HCT116 (cell line): ENCODE results near the gene MFAP2. TPM values are rescaled to one million over a fixed set of nuclear protein-coding genes. Genes with fewer than 3 reads are reported as not detected.

Experiments
- ATAC-seq: fragments of 200-7000 bp; cut with Tn5 transposase; 2 replicates; pipeline ENCODE4 v1.9.1; 2020; ENCODE audit warnings: mild to moderate bottlenecking, moderate library complexity
- BruUV-seq: library from RNA; stranded (reverse); fragments of 400-500 nt; replicated peaks from 2 replicates; lab custom pipeline; 2021; lab: Mats Ljungman, UMichigan
- CTCF ChIA-PET: fragments of 300-600 bp; sonication (Branson Sonifier 250); formaldehyde crosslinking; loops from one replicate; lab custom pipeline; 2021; ENCODE audit warnings: antibody characterized with exemption; lab: Charles Lee
- POLR2A ChIA-PET: fragments of 300-600, 350-600 bp; sonication (Branson Sonifier 250); formaldehyde crosslinking; loops from one replicate; lab custom pipeline; 2021; ENCODE audit warnings: antibody characterized with exemption; lab: Charles Lee
- RAD21 ChIA-PET, 2 experiments: fragments of 300-600 bp; sonication (Branson Sonifier 250); formaldehyde crosslinking; loops; one replicate each; lab custom pipeline; 2023; ENCODE audit warnings: low total read pairs in 2 of 2; ENCODE audit not compliant: uncharacterized antibody in 2 of 2, unreplicated experiment in 2 of 2, low non-redundant PET in 1 of 2; lab: Charles Lee
- DNase-seq: peaks from one replicate; pipeline ENCODE4 v3.0.0-alpha.2; 2010; ENCODE audit warnings: low read depth, low spot score
- H2AFZ ChIP-seq: fragments of 200-600 bp; shearing (Covaris generic), sonication (generic); 2 replicates; pipeline ENCODE4 v1.6.1; 2017; ENCODE audit warnings: low read depth, mixed run types, mixed read lengths, antibody characterized with exemption, low read length; ENCODE audit not compliant: poor library complexity, severe bottlenecking
- H3K27ac ChIP-seq: 2 replicates; pipeline ENCODE4 v1.5.1; 2012; ENCODE audit warnings: low read depth, low read length
- H3K27me3 ChIP-seq: fragments of 200-600 bp; sonication (generic); 2 replicates; pipeline ENCODE4 v1.6.1; 2016; ENCODE audit warnings: mixed run types, low read length, mixed read lengths; ENCODE audit not compliant: insufficient read depth
- H3K36me3 ChIP-seq, 2 experiments: fragments of 200-500 bp in 1 of 2; fragments of 200-600 bp in 1 of 2; sonication (Bioruptor generic) in 1 of 2; sonication (generic) in 1 of 2; 2 replicates each; pipeline versions ENCODE4 v1.5.1 to v1.6.1; 2014 to 2016; ENCODE audit warnings: low read length in 2 of 2, inconsistent platforms in 1 of 2, mixed read lengths in 1 of 2, mixed run types in 1 of 2; ENCODE audit not compliant: insufficient read depth in 2 of 2, control insufficient read depth in 1 of 2
- H3K4me1 ChIP-seq, 2 experiments: fragments of 200-600 bp in 1 of 2; sonication (generic) in 1 of 2; 2 replicates each; pipeline versions ENCODE4 v1.5.1 to v1.6.1; 2012 to 2017; ENCODE audit warnings: low read length in 2 of 2, inconsistent platforms in 1 of 2, mild to moderate bottlenecking in 1 of 2, mixed read lengths in 1 of 2, mixed run types in 1 of 2, moderate library complexity in 1 of 2; ENCODE audit not compliant: insufficient read depth in 2 of 2, control insufficient read depth in 1 of 2
- H3K4me2 ChIP-seq: fragments of 200-600 bp; sonication (generic); 2 replicates; pipeline ENCODE4 v1.6.1; 2017; ENCODE audit warnings: mixed run types, low read length, mixed read lengths
- H3K4me3 ChIP-seq, 2 experiments: fragments of 200-600 bp in 1 of 2; sonication (generic) in 1 of 2; replicated peaks in 1 of 2; 2 replicates each; pipeline ENCODE4 v1.5.1; 2011 to 2016; ENCODE audit warnings: low read length in 2 of 2, control low read depth in 1 of 2, low read depth in 1 of 2, mild to moderate bottlenecking in 1 of 2, mixed read lengths in 1 of 2, mixed run types in 1 of 2
- H3K79me2 ChIP-seq: fragments of 200-600 bp; sonication (generic); 2 replicates; pipeline ENCODE4 v1.6.1; 2017; ENCODE audit warnings: mild to moderate bottlenecking, mixed run types, low read length, moderate library complexity, mixed read lengths; ENCODE audit not compliant: insufficient read depth
- H3K9ac ChIP-seq: fragments of 200-600 bp; sonication (generic); 2 replicates; pipeline ENCODE4 v1.6.1; 2016; ENCODE audit warnings: low read length, mixed read lengths
- H3K9me2 ChIP-seq: fragments of 200-600 bp; sonication (generic), shearing (Covaris generic); 2 replicates; pipeline ENCODE4 v1.6.1; 2017; ENCODE audit warnings: mixed run types, mild to moderate bottlenecking, moderate library complexity; ENCODE audit not compliant: insufficient read depth
- H3K9me3 ChIP-seq, 2 experiments: fragments of 200-500 bp in 1 of 2; fragments of 200-600 bp in 1 of 2; sonication (Bioruptor generic) in 1 of 2; sonication (generic) in 1 of 2; 2 replicates each; pipeline ENCODE4 v1.6.1; 2014 to 2017; ENCODE audit warnings: low read length in 2 of 2, mixed read lengths in 2 of 2, inconsistent platforms in 1 of 2, low read depth in 1 of 2, mild to moderate bottlenecking in 1 of 2, mixed run types in 1 of 2, moderate library complexity in 1 of 2; ENCODE audit not compliant: control insufficient read depth in 1 of 2, insufficient read depth in 1 of 2
- H4K20me1 ChIP-seq: fragments of 200-600 bp; sonication (generic), shearing (Covaris generic); 2 replicates; pipeline ENCODE4 v1.6.1; 2017; ENCODE audit warnings: mixed run types, mild to moderate bottlenecking, moderate library complexity; ENCODE audit not compliant: insufficient read depth
- CTCF ChIP-seq, 3 experiments: fragments of 200-600 bp in 1 of 3; sonication (generic) in 1 of 3; IDR thresholded peaks in 2 of 3; conservative IDR thresholded peaks in 1 of 3; 2 replicates each; pipeline ENCODE4 v1.5.1; 2012 to 2017; ENCODE audit warnings: low read depth in 2 of 3, low read length in 2 of 3, antibody characterized with exemption in 1 of 3, borderline replicate concordance in 1 of 3, control low read depth in 1 of 3, mild to moderate bottlenecking in 1 of 3, mixed read lengths in 1 of 3, mixed run types in 1 of 3, moderate library complexity in 1 of 3; ENCODE audit not compliant: insufficient read depth in 1 of 3
- REST ChIP-seq: IDR thresholded peaks from 2 replicates; pipeline ENCODE4 v1.6.1; 2012; ENCODE audit warnings: low read depth
- SP1 ChIP-seq: IDR thresholded peaks from 2 replicates; pipeline ENCODE4 v1.6.1; 2012; ENCODE audit warnings: low read depth
- intact Hi-C: fragments of 100-400 bp; cut with micrococcal nuclease; formaldehyde crosslinking; loops from 2 replicates; pipeline ENCODE4 v1.10.0; 2022
- total RNA-seq: library from RNA; stranded (reverse); gene quantifications from one replicate; pipeline ENCODE4 v1.2.1, GENCODE V29; 2021; ENCODE audit not compliant: unreplicated experiment

MFAP2 gene
- total RNA-seq, 1 experiment from 2014 or later: 63.1 TPM

DNA sequence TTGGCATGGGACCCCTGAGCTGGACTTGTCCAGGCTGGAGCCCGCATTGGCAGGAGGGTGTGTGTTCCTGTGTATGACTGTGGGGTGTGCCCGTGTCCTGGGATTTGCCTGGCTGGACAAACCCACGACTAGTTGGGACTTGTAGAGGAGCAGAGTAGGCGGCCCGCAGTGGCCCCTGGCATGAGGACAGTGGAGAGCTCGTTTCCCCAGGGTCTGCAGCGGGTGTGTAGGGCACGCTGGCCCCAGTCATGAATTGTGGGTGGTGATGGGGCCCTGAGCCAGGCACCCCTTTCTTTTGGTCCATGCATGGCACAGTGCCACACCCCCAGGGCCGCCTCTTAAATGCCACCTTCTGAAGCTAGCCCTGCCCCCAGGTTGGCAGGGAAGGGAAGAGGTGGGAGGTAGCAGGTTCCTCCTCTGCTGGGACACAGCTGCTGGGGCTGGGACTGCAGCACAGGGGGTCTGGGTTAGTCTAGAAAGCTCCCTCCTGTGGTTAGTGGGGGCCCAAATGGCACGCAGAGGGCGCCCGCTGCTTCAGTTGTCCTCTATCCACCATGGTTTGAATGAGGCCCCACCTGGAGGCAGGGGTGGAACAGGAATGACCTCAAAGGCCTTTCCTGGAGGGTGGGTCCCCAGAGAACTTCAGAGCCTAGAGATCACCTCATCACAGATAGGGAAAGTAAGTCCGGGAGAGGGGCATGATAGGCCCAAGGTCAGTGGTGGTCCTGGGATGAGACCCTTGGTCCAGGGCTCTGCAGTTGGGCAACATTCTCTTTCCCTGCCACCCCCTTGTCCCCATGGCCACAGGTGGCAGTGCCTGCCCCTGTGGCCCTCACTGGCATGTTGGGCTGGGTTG, 54.6 kb downstream of the MFAP2 start (continued):
- TF ChIP-seq REST: no peak

DNA sequence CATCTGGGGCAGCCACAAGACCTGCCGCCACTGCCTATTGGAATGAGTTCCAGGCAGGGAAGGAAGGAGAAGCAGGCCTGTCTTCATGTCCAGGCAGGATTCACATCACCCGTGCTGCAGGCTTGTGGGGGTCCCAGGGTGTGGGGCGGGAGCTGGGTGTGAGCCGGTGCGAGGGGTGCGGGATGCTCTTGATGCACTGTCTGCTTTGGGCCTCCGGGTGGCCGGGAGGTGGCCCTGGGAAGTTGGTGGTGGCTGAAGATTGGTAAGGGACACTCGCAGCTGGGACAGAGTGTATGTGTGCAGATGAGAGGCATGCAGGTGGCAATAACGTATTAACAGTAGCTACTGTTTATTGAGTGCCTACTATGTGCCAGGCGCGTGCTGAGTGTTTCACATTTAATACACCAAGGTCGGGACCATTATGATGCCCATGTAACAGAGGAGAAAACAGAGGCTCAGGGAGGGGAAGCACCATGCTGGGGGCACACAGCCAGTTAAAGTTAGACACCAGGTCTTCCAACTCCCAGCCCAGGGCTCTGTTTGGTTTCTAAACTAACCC, 55.4 kb downstream of the MFAP2 start:
- DNase-seq (no peak), ATAC-seq (peak; percentile 63)
- Histone ChIP-seq H3K4me1 (peaks cover 6 to 17% of the 10 kb centered on the region in 2 experiments), H3K4me3 (no peak overlapping the region), H3K4me2 (no peak overlapping the region), H3K9ac (no peak overlapping the region), H3K9me2 (no peaks in the 10 kb centered on the region), H2AFZ (no peak overlapping the region), H3K9me3 (no peaks in the 10 kb centered on the region), H3K79me2 (no peaks in the 10 kb centered on the region), H3K27me3 (no peaks in the 10 kb centered on the region), H4K20me1 (no peaks in the 10 kb centered on the region), H3K27ac (no peak overlapping the region), H3K36me3 (0 out of 4 replicates have a peak, but pooled peaks cover 0 to 3% of the 10 kb centered on the region in 2 experiments)
- no TSS peak for BruUV-seq
- CTCF ChIA-PET: interaction anchor here (0.9 to 1.2 kb wide), 2 partner anchors 27 to 304 kb away, joined by 3 read pairs; no protein-coding TSS in a partner anchor
- TF ChIP-seq CTCF (IDR thresholded peaks at IDR 0.05 in 2 of 3, conservative IDR thresholded peaks at IDR 0.05 in 1 of 3; ENCODE audit: borderline replicate concordance in 1 of 3, insufficient read depth in 1 of 3, low read depth in 2 of 3, low read length in 2 of 3) (peak in 2 of 3 experiments; percentile 26 to 39; a peak in 3 of 6 replicates), SP1 (no peak)
- intact Hi-C loops: no loop called here
- RAD21 ChIA-PET: no interaction called here
- POLR2A ChIA-PET: no interaction called here

Other genes with a start within 250 kb of the MFAP2 start
- gene RNU1-4, start 240.1 kb downstream of the MFAP2 start, total RNA-seq: 1,685 TPM
- 1,685 TPM for gene RNU1-2, start 84.6 kb downstream of the MFAP2 start, total RNA-seq
- gene CROCC, start 58.7 kb downstream of the MFAP2 start, total RNA-seq: 30.1 TPM
- 60.5 TPM for gene ATP13A2, start 31.3 kb upstream of the MFAP2 start, total RNA-seq
- 159 TPM for gene SDHB, start 73.4 kb upstream of the MFAP2 start, total RNA-seq
- 2.7 TPM for gene PADI2, start 138.8 kb upstream of the MFAP2 start, total RNA-seq
- 0.37 TPM for gene PADI1, start 224.5 kb upstream of the MFAP2 start, total RNA-seq